ENCODE measurements around the gene SHISAL2A. TPM values are rescaled to one million over a fixed set of nuclear protein-coding genes. Genes with fewer than 3 reads are reported as not detected.
"Not testable (repeated sequence)": the region's sequence is repeated elsewhere in the genome, so short reads cannot be mapped to it uniquely, and the experiment has no call there.

SHISAL2A gene
- total RNA-seq, 2 donors from 2014 or later = 2.8 to 5.3 TPM

- ATAC-seq (no peak), DNase-seq (ENCODE audit: low spot score) (no peak)
- H3K9me3 Mint-ChIP-seq = no peaks in the 10 kb centered on the region
- no peak overlapping the region for H3K4me3 Mint-ChIP-seq
- H3K27ac Mint-ChIP-seq = no peak overlapping the region
- no peaks in the 10 kb centered on the region for H3K27me3 Mint-ChIP-seq
- no peaks in the 10 kb centered on the region for H3K36me3 Mint-ChIP-seq
- peaks cover 0 to 5% of the 10 kb centered on the region in 2 donors for H3K4me1 Mint-ChIP-seq (ENCODE audit: low read depth in 2 of 2)
Observed at GRCh38 chr1:52672946-52673345, 40.0 kb downstream of the SHISAL2A start.

DNA sequence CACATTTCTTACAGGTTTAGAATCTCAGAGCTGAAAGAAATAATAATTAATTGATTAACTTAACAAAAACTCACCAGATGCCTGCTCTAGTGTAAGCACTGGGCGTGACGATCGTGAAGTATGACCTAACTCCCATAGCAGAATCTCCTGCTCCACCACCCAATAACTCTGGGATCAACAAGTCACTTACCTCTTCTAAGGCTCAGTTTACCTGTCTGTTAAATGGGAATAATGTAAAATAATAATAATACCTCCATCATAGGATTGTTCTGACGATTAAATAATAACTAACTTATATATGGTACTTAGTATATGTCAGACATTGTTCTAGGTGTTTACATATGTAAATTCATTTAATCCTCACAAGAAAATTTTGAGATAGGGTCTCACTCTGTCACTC, 40.5 kb downstream of the SHISAL2A start:
- ATAC-seq (no peak), DNase-seq (ENCODE audit: low spot score) (no peak)
- Mint-ChIP-seq H3K4me1 (ENCODE audit: low read depth in 2 of 2) (peaks cover 0 to 5% of the 10 kb centered on the region in 2 donors), H3K27me3 (no peaks in the 10 kb centered on the region), H3K36me3 (no peaks in the 10 kb centered on the region), H3K4me3 (no peak overlapping the region), H3K27ac (no peak overlapping the region), H3K9me3 (no peaks in the 10 kb centered on the region)

DNA sequence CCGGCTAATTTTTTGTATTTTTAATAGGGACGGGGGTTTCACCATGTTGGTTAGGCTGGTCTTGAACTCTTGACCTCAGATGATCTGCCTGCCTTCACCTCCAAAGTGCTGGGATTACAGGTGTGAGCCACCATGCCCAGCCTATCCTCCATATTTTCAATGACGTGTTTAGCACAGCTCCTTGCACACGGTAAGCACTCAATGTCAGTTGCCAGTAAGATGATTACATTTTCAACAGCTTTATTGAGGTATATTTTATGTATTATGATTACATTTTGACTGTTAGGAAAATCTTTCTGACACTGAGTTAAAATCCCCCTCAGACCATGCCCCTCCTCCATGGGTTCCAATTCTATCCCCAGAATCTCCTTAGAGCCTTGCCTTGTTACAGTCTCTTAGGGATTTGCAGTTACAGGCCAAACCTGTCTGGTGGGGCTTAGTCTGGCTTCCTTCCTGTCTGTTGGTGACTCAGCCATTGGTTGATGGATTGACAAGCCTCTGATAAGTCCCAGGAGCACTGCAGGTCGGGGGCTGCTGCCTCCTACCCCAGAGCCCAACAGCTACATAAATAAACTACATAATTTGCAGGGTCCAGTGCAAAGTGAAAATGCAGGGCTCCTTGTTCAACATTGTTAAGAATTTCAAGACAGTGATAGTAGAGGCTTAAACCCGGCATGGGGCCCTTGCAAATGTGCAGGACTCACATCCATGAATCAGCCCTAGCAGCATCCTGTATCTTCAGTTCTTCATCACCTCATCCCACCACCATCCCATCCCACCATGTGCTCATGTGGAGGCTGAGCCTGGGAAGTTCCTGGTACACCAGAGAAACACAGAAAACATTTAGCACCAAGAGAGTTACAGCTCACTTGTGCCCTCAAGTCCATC, 41.8 kb downstream of the SHISAL2A start:
- Mint-ChIP-seq H3K36me3 (no peaks in the 10 kb centered on the region), H3K27me3 (no peaks in the 10 kb centered on the region), H3K4me3 (no peak overlapping the region), H3K9me3 (no peaks in the 10 kb centered on the region), H3K27ac (peak overlapping the region in 1 of 2 donors; percentile 45), H3K4me1 (ENCODE audit: low read depth in 2 of 2) (peaks cover 0 to 8% of the 10 kb centered on the region in 2 donors)
- DNase-seq (ENCODE audit: low spot score) (no peak), ATAC-seq (peak in 1 of 2 donors; percentile 56)

DNA sequence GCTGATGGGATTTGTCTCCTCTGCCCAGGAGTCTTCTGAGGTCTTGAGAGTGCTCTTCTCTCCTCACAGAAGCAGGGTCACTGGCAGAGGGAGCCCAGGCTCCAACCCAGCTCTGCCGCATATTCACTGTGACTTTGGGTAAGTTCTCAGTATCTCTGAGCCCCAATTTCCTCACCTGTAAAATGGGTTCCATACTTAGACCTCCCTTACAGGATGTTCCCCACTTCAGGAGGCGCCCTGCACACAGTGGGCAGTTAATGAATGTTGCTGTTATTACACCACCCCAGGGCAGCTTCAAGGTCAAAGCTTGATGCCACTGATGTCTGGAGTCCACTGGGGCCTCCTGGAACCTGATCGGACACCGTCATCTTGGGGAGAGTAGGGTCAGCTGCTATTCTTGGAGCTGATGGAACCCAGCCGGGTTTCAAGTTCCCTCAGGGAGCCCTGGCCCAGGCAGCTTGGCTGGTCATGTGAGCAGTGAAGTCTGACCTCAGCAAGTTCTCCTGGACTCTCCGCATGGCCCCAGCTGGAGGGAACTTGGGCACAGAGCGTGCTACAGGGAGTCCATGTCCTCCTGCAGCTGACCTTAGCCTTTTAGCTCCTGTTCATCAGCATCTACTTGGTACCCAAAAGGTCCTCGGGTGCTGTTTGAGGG, 43.4 kb downstream of the SHISAL2A start:
- no peak for ATAC-seq
- H3K4me3 Mint-ChIP-seq = no peak overlapping the region
- no peaks in the 10 kb centered on the region for H3K36me3 Mint-ChIP-seq
- no peak for DNase-seq (ENCODE audit: low spot score)
- no peaks in the 10 kb centered on the region for H3K9me3 Mint-ChIP-seq
- H3K27me3 Mint-ChIP-seq = no peaks in the 10 kb centered on the region
- peaks cover 0 to 10% of the 10 kb centered on the region in 2 donors for H3K4me1 Mint-ChIP-seq (ENCODE audit: low read depth in 2 of 2)
- no peak overlapping the region for H3K27ac Mint-ChIP-seq

DNA sequence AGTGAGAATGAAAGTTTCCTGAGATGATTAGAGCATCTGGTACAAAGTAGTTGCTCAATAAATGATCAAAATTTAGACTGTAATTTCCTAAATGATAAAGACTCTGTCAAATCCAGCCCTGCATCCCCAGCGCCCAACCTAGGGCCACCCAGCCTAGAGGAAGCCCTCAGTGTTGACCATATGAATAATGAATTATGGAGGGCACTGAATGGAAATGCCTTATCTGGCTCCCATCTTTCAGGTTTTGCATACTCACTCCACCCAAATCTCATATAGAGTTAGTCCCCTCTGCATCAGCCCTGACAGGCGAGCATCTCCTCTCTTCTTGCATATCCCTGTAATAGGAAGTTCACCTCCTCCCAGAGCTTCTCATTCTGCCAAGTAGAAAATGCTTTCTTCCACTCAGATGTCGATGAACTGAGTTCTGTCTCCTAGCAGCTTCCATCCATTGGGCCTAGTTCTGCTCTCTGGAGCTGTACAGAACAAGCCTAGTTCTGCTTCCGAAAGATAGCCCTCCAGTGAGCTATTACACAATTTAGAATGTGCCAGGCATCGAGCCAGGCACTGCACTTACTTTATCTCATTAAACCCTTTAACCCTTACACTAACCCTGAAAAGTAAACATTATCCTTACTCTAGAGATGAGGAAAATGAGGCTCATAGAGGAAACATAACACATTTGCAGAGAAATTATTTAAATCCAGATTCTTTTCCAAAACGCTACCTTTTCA, 44.3 kb downstream of the SHISAL2A start:
- Mint-ChIP-seq H3K9me3 (no peaks in the 10 kb centered on the region), H3K36me3 (no peaks in the 10 kb centered on the region), H3K27me3 (no peaks in the 10 kb centered on the region), H3K4me3 (no peak overlapping the region), H3K4me1 (ENCODE audit: low read depth in 2 of 2) (peaks cover 0 to 10% of the 10 kb centered on the region in 2 donors), H3K27ac (no peak overlapping the region)
- DNase-seq (ENCODE audit: low spot score) (no peak), ATAC-seq (no peak)

- Mint-ChIP-seq H3K4me3 (no peak overlapping the region), H3K27me3 (no peaks in the 10 kb centered on the region), H3K9me3 (no peaks in the 10 kb centered on the region), H3K4me1 (ENCODE audit: low read depth in 2 of 2) (peaks cover 10 to 21% of the 10 kb centered on the region in 2 donors), H3K36me3 (no peaks in the 10 kb centered on the region), H3K27ac (peak overlapping the region in 1 of 2 donors; percentile 39)
- ATAC-seq (no peak), DNase-seq (ENCODE audit: low spot score) (no peak)
Observed at GRCh38 chr1:52679048-52679447, 46.1 kb downstream of the SHISAL2A start.

GRCh38 chr1:52679498-52679897, 46.5 kb downstream of the SHISAL2A start:
- no peak for ATAC-seq
- H3K4me1 Mint-ChIP-seq (ENCODE audit: low read depth in 2 of 2) = peaks cover 11 to 22% of the 10 kb centered on the region in 2 donors
- no peaks in the 10 kb centered on the region for H3K36me3 Mint-ChIP-seq
- H3K9me3 Mint-ChIP-seq = no peaks in the 10 kb centered on the region
- no peak for DNase-seq (ENCODE audit: low spot score)
- no peaks in the 10 kb centered on the region for H3K27me3 Mint-ChIP-seq
- H3K27ac Mint-ChIP-seq = peak overlapping the region in 1 of 2 donors; percentile 39
- no peak overlapping the region for H3K4me3 Mint-ChIP-seq

DNA sequence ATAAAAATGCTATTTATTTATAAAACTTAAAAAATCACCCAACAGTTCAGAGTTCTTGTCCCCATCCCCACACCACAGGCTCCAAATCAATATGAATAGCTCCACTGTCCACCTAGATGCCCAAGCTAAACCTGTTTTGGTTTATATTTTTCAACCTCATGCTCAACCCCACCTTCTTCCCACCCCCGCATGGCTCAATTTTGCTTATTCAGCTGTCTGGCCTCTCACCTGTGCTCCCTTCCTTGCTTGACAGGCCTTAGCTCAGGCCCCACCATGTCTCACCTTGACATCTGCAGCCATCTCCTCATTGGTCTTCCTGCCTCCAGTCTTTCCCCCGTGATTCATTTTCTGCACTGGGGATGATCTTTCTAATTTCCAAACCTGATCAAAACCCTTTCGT, 47.4 kb downstream of the SHISAL2A start:
- Mint-ChIP-seq H3K4me3 (no peak overlapping the region), H3K9me3 (no peaks in the 10 kb centered on the region), H3K27me3 (no peaks in the 10 kb centered on the region), H3K4me1 (ENCODE audit: low read depth in 2 of 2) (peaks cover 11 to 17% of the 10 kb centered on the region in 2 donors), H3K36me3 (no peaks in the 10 kb centered on the region), H3K27ac (no peak overlapping the region)
- ATAC-seq (no peak), DNase-seq (ENCODE audit: low spot score) (no peak)

- H3K36me3 Mint-ChIP-seq = no peaks in the 10 kb centered on the region
- H3K27me3 Mint-ChIP-seq = no peaks in the 10 kb centered on the region
- peaks cover 14 to 19% of the 10 kb centered on the region in 2 donors for H3K4me1 Mint-ChIP-seq (ENCODE audit: low read depth in 2 of 2)
- no peaks in the 10 kb centered on the region for H3K9me3 Mint-ChIP-seq
- no peak for DNase-seq (ENCODE audit: low spot score)
- no peak overlapping the region for H3K4me3 Mint-ChIP-seq
- H3K27ac Mint-ChIP-seq = no peak overlapping the region
- no peak for ATAC-seq
Observed at GRCh38 chr1:52681136-52681535, 48.2 kb downstream of the SHISAL2A start.

DNA sequence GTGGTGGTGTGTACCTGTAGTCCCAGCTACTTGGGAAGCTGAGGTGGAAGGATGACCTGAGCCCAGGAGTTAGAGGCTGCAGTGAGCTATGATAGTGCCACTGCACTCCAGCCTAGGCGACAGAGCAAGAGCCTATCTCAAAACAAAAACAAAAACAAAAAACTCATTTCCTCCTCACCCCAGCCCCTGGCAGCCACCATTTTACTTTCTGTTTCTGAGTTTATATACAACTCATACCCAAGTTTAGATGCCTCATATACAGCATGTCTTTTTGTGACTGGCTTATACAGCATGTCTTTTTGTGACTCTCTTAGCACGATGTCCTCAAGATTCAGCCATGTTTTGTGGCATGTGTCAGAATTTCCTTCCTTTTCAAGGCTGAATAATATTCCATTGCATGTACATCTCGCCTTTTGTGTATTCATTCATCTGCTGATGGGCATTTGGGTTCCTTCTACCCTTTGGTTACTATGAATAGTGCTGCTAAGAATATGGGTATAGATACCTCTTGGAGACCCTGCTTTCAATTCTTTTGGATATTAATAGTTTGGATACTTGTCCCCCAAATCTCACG, 50.5 kb downstream of the SHISAL2A start:
- Mint-ChIP-seq H3K4me1 (ENCODE audit: low read depth in 2 of 2) (peaks cover 18 to 23% of the 10 kb centered on the region in 2 donors), H3K36me3 (peaks cover 8% of the 10 kb centered on the region), H3K4me3 (no peak overlapping the region), H3K27me3 (no peaks in the 10 kb centered on the region), H3K9me3 (no peaks in the 10 kb centered on the region), H3K27ac (peak overlapping the region in 1 of 2 donors; percentile 29)
- ATAC-seq = peak in 1 of 2 donors; percentile 44
- DNase-seq (ENCODE audit: low spot score) = no peak

DNA sequence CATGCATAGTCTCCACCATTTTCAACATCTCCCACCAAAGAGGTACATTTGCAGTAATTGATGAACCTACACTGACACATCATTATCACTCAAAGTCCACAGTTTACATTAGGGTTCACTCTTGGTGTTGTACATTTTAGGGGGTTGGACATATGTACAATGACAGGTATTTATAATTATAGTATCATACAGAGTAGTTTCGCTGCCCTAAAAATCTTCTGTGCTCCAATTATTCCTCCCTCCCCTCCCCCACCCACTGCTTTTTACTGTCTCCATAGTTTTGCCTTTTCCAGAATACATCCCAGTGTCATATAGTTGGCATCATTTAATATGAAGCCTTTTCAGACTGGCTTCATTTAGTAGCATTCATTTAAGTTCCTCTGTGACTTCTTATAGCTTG, 51.6 kb downstream of the SHISAL2A start:
- Mint-ChIP-seq H3K9me3 (no peaks in the 10 kb centered on the region), H3K36me3 (peaks cover 8% of the 10 kb centered on the region), H3K4me1 (ENCODE audit: low read depth in 2 of 2) (peaks cover 18 to 19% of the 10 kb centered on the region in 2 donors), H3K4me3 (no peak overlapping the region), H3K27me3 (no peaks in the 10 kb centered on the region), H3K27ac (no peak overlapping the region)
- ATAC-seq (no peak), DNase-seq (ENCODE audit: low spot score) (no peak)

DNA sequence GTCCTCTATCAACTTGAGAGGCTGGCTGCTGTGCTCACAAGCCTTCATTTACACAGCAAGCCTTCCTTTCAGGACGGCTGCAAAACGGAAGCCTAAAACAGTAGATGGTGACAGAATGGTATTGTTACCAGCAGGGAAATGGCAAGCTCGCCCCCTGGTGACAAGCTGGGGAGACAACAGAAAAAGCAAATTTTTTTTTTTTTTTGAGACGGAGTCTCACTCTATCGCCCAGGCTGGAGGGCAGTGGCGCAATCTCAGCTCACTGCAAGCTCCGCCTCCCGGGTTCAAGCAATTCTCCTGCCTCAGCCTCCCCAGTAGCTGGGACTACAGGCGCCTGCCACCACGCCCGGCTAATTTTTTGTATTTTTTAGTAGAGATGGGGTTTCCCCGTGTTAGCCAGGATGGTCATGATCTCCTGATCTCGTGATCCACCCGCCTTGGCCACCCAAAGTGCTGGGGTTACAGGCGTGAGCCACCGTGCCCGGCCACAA, 53.3 kb downstream of the SHISAL2A start:
- H3K4me1 Mint-ChIP-seq (ENCODE audit: low read depth in 2 of 2) = peaks cover 17 to 18% of the 10 kb centered on the region in 2 donors
- DNase-seq (ENCODE audit: low spot score) (peak; percentile 74), ATAC-seq (peak; percentile 90)
- H3K36me3 Mint-ChIP-seq, H3K4me3 Mint-ChIP-seq, H3K27me3 Mint-ChIP-seq, H3K9me3 Mint-ChIP-seq: not testable (repeated sequence)
- H3K27ac Mint-ChIP-seq = peak overlapping the region; percentile 54 to 62

DNA sequence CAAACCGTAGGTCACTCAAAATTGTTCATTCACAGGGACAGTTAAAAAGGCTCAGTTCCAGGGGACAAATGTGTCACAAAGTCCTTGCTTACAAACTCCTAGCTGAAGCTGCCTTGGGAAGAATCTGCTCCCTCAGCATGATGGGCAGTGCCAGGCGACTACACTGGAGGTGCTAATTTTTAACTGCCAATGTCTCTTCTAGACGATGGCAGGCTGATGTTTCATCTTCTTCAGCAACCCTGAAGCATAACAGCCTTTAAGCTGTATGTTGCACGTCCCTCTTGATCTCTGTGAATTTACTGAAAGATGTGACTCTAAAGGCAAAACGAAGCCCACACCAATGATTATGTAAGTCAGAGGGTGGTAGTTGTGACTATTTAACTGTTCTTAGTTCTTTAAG, 53.9 kb downstream of the SHISAL2A start:
- Mint-ChIP-seq H3K4me1 (ENCODE audit: low read depth in 2 of 2) (peaks cover 17 to 18% of the 10 kb centered on the region in 2 donors), H3K36me3 (peaks cover 9% of the 10 kb centered on the region), H3K9me3 (no peaks in the 10 kb centered on the region), H3K27ac (no peak overlapping the region), H3K27me3 (no peaks in the 10 kb centered on the region), H3K4me3 (no peak overlapping the region)
- ATAC-seq (no peak), DNase-seq (ENCODE audit: low spot score) (no peak)

Measured in natural killer cell treated with Interleukin-12 subunit alpha and Interleukin-12 subunit beta and Interleukin-15 and Interleukin-18, amount 100 ng/mL, for 72 hours (primary cell).